ENCODE data around the gene C3orf85.
A peak's percentile ranks its signal among the peaks of the same experiment; 100 is the strongest.
"Not testable (repeated sequence)": the region's sequence is repeated elsewhere in the genome, so short reads cannot be mapped to it uniquely, and the experiment has no call there.

Gene C3orf85, protein sequence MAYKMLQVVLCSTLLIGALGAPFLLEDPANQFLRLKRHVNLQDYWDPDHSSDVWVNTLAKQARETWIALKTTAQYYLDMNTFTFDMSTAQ

DNA sequence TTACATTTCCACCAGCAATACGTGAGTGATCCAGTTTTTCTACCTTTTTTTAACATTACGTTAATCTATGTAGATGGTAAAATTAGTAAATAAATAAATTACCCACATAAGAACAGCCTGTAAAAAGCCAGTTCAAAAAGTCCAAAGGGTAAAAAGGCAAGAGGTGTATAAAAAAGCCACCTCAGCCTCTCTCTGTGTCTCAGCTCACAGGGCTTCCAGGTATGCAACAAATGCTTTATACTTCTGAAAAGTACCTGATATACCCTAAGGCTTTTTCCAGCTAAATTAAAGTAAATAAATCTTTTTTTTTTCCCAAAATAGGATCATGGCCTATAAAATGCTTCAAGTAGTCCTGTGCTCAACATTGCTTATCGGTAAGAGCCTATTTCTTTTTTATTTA, at the start of gene C3orf85:
TSS of gene C3orf85 (plus strand) at position 197 of the 400 bp plus-strand sequence. CDS start at position 326, 129 bp downstream.
- DNase-seq, result no peak

DNA sequence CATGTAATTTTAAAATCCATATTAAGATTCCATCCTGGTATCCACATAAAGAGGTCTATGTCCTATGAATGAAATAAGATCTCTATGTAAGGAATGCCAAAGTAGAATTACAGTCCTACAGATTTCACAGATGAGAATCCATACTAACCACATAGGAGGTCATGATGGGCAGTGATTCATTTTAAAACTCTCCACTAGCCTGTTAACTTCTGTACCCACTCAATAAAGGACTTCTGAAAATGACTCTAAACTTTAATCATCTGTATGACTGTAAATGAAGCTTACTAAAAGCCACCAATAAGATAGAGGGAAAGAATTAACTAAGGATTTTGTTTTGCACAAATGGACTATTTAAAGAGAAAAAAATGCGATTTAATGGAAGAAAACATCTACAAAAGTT, 47.3 kb upstream of the C3orf85 start:
- peak; percentile 3 for DNase-seq

DNA sequence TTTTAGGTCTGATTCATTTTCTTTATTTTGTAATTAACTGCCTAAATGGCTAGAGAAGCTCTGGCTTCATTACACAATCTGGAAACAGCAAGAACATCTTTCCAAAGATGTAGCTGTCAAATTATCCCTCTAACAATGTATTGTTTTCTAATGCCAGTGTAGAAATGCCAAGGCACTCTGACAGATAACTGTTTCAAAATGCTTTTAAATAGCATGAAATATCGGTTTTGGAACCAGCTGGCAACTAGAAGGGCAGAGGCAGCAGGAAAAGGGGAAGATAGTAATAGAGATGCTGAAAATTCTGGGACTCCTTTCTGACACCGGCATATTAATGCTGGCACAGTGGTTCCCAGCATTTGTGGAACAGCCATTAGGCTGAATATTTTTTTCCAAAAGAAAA, 44.7 kb upstream of the C3orf85 start:
- DNase-seq, result no peak

DNA sequence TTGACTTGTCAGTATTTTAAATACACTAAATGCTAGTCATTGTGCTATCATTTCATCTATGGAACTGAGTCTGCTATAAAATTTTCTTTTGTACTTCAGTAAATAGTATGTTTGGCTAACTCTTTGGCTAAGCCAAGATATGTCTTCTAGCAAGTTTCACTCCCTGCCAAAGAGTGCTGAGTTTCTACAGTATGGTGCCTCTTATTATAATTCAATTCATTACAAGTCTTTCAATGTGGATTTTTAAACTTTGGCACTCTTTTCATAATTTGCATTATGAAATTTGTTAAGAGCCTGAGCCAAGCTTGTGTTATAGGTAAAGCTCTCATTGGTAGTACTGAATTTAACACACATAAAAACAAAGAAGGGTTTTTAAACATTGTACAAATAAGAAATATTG, 43.0 kb upstream of the C3orf85 start:
- no peak for DNase-seq

DNA sequence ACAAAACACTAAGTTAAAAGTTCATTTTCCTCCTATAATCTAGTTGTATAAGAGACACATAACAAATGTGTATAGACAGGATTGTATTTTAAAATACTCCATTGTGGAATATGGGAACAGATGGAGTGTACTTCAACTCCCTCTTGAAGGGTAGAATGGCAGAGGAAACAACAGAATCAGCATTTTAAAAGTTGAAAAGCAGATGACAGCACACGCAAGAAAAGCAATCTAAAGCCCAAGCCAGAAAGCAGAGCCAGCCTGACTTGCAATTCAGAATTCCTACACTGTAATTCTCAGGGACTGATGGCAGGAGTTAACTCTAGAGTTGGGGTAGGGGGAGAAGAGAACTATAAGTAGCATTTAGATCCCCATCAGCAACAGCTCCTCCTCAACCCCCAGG, 41.4 kb upstream of the C3orf85 start:
- DNase-seq, result no peak

DNA sequence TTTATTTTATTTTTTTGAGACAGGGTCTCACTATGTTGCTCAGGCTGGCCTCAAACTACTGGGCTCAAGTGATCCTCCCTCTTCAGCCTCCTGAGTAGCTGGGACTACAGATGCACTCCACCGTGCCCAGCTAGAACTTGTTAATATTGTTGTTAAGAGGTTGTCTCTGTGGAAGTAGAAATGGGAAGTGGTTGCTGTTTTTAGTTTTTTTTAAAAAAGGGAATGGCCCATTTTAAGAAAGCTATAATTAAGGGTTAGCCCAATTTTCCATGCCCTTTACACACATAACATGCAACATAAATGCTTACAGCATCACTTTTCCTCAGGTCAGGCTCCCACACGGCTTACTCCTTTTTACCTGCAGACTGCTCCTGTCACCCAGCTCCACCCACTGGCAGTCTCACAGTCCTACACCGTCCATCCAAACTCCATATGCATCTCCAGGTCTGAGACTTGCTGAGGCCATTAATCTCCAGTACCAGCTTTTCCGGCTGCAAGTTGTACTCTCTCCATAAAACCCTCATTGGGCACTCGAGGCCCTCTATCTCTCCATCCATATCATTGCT, 38.4 kb upstream of the C3orf85 start:
- no peak for DNase-seq

DNA sequence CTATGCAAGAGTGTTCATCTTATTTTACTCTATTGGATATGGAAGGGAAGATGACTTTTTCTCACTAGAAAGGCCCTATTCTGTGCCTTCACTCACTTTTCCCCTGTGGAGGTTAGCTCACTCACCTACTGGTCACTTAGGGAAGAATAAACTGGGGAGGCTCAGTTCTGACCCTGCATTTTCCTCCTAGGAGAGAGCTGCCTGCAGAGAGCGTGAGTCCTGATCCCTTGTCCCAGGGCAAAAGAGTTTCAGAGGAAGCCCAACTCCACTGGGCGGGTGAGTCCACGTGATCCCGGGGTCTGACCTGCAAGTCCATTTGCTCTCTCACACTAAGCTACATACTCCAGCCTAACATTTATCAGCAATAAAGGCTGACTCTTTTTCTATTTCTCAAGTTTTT, 26.9 kb upstream of the C3orf85 start:
- DNase-seq, result no peak

DNA sequence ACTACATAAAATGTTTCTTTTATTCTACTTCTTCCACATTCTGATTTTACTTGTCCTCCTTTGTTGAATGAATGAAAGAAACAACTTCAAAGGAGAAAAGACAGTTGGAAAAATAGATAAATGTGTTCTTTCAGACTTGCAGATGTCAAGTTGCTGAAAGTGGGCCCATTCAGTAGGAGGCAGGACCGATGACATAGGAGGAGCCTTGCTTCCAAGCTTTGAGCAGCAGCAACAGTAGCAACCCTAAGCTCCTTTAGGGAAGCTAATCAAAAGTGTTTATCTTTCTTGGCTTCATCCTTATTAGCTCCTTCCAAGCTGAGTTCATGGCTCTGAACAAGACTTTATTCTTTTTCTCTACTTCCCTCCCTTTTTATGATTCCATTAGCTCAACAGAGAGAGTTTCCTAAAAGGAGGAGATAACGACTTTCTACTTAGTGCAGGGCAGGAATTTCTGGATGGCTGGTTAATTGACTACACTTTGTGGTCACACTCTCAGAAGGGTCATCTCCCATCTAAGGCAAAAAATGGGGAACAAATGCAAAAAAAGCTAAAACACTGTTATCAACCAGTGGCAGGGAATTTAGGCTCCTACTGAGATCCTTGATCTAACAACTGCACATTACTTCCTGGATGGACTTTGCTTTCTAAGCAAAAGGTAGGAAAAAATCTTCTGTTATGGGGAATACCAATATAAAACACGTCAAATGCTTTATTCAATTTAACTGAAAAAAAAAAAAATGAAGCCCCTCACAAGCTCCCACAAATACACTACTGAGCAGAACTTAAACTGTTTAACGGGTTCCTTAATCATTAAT, 23.4 kb upstream of the C3orf85 start:
- DNase-seq, result no peak

DNA sequence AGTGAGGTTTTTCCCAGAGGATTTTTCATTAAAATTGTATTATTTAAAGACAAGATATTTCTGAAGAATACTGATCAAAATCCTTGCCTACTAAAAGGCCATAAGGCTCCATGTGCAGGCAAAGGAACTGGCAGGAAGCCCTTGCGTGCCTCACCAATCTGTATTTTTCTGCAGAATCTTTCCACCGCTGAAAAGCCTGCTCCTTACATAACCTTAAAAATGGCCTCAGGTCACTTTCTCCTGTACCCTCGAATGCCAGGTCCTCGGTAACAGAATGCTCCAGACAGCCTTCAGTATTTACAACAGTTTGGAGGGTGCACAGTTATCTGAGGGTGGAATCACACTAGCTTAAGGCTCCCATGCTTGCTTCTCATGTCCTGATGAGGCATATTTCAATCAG, 21.8 kb upstream of the C3orf85 start:
- DNase-seq, result no peak

DNA sequence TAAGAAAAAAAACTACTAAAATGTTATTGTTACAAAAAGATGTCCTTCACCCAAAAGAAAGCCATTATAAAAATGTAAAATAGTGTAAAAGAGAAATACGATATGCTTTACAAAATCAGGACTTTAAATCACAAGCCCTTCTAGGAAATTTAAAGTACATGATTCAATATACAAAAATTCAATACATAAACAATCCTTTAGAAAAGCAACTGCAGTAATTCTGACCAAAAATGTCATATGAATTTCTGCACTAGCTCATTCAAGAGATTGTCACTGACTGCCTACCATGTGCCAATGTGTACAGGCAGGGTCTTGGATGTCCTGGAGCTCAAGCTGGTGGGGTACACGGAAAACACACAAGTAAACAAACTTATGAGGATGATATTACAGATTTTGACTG, 21.1 kb upstream of the C3orf85 start:
- no peak for DNase-seq

DNA sequence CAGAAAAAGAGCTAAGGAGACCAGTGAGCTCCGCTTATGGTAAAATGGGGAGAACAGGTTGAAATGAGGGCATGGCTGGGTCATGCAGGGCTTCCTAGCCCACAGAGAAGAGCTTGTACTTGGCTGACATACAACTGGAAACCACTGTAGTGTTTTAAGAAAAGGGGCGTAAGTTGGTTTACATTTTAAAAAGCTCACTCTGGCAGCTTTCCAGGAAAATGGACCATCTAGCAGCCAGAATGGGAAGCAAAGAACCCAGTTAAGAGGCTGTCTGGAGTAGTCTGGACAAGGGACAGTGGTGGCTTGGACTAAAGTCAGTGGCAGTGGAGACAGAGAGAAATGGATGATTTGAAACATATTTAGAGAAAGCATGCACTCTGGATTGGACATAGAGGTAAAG, 20.5 kb upstream of the C3orf85 start:
- DNase-seq, result no peak

DNA sequence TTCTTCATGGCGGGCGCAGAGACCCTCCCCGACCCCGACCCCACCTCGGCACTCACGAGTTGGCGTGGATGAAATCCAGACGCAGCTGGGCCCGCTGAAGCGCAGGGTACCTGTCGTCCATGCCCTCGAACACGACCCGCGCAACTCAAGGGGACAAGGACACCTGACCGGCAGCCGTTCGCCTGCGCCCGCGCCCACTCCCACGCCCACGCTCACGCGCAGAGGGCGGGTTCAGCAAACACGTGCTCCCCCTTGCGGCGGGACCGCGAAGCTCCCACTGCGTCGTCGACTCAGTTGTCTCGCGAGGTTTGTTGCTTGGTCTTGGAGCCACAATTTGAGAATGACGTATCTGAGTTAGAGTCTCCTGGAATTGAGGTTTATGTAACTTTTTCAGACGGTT, 18.6 kb upstream of the C3orf85 start, which contains the start of gene MORC1:
TSS of gene MORC1 (minus strand) at position 196 of the 400 bp plus-strand sequence. CDS start at position 121, 75 bp downstream.
- no peak for DNase-seq

DNA sequence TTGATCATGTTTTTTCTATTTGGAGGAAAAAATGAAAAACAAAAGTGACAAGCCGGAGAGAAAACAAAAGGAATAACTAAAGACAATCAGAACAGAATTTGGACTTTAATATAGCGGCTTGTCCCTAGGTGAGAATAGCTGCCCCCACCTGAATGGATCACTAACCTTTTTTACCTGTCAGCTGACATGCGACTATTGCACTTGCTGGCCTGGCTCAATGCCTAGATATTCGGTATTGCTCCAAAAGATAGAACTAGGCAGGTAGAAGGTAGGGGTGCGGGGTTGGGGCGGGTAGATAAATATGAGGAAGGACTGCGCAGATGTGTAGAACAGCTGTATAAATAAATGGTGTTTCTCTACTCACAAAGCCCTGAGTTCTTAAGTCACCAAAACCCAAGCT, 17.9 kb upstream of the C3orf85 start:
- no peak for DNase-seq

DNA sequence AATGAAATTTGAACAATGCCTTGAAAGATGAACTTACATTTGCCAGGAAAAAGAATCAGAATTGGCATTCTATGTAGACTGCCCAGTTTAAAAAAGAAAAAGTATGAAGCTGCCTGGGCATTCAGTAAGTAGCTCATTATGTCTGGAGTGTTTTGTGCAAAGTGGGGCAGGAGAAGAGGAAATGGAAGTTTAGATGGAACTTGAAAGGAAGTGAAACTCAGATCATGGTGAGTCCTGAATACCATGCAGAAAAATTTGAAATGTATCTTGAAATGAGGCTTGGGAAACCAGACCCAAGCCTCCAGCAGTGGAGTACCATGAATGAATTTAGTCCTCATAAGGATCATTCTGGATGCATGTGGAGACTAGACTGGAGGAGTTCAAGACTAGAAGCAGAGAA, 13.8 kb upstream of the C3orf85 start:
- DNase-seq, result no peak

DNA sequence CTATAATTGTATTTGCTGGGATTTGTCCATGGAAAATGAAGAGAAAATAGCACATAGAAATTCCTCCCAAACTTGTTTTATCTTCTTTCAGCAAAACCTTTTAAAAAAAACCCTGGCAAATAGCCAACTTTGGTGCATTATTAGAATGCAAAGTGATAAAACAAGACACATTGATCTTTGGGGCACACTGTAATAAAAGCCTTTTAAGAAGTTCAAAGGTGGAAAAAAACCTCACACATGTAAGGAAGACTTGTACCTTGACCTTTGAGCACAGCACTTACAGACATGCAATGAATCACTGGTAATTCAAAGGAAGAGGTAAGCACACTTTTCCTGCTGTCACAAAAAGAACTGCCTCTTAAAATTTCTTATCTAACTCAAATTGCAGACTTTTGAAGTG, 10.6 kb upstream of the C3orf85 start:
- no peak for DNase-seq

DNA sequence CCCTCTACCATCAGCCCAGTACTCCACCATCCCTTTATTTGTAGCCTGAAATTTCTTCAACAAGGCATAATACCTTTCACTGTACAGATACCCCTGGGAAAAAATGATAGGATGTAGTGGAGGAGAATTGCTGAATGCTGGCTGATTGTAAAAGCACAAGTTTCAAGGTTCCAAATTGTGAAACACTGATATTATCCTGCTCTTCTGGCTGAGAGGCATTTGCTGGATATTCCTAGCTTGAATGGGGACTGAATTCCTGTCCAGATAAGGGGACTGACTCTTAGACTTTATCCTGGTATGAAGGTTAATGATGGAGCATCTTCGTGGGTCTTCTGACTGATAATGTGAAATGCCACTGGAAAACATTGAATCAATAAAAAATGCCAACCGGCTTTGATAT, 9.0 kb upstream of the C3orf85 start:
- DNase-seq, result no peak

DNA sequence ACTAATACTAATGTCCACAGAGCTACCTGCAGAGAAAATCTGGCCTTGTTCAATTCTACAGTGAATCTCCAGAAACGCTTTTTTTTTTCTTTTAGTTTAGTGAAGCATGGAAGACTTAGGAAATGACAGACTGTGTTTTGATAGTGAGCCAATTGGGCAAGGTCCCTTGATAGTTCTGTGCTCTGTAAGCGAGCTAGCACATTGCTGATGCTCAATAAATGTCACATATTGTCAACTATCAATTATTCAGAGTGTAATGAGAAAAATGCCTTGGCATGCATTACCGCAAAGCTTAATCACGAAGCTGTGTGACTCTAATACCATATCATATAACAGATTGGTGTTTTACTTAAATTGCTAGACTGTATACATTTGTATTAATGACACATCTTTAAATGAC, 5.2 kb upstream of the C3orf85 start:
- no peak for DNase-seq

DNA sequence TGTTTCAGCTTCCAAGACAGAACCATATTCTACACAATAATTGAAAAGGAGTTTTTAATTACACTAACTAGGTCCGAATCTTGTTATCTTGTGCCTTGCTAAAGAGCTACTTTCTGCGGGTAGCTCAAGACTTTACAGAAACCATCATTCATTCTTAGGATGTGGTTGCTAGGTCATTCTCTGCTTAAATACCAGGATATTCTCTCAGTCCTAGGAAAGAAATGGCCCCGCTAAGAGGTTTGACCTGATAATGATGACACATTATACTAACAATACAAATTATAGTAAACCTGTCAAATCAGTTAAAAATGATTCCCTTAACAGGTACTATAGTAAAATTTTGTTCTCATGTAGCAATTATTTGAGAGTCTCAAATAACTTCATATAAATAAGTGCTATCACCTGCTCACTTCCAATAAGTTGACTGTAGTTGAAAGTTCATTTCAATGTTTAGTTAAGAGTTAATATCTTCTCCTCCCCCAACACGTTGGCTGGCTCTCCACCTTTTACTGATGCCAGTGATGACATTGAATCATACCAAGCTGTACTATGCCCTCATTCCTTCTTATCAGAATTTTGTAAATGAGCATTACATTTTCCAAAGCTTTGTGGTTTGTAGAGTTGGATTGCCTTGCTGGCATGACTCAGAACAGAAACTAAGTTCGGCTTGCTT, 3.6 kb upstream of the C3orf85 start:
- no peak for DNase-seq

DNA sequence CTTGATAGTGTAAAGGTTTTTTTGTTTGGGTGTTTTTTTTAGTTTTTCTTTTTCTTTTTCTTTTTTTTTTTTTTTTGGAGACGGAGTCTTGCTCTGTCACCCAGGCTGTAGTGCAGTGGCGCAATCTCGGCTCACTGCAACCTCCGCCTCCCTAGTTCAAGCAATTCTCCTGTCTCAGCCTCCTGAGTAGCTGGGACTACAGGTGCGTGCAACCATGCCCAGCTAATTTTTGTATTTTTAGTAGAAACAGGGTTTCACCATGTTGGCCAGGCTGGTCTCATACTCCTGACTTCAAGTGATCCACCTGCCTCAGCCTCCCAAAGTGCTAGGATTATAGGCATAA, 3.1 kb upstream of the C3orf85 start:
- DNase-seq, result not testable (repeated sequence)

DNA sequence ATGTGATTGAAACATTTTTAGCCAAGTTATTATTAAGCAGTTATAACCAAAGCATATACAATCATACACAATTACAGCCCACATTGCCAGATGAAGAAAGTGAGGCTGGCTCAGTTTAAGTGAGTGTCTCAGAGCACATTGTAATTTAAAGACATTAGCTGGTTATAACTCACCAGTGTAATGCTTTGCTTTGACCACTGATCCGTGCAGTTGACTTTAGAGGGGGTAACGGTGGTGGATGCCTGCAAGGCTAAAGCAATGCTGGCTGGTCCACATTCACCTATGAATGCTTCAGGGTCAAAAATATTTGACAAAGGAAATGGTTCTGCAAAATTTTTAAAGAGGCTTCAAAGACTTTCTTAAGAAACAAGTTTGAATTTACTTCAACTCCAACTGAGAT, 1.2 kb downstream of the C3orf85 start:
- no peak for DNase-seq

DNA sequence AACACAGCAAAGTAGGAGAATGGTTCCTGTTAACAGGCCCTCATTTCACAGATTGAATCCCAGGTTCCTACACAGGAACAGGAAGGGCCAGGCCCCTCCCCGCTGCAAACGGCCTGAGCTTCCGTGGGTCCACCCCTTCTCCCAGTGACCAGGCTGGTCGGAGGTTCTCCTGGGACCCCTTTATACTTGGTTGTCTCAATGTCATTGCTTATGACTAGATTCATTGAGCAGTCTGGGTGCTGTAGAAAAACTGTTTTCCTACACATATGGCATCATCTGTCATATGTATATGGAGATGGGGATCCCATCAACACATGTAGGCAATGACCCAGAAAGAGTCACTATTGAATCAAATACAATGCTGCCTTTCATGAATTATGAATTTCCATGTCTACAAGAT, 3.8 kb downstream of the C3orf85 start:
- no peak for DNase-seq

DNA sequence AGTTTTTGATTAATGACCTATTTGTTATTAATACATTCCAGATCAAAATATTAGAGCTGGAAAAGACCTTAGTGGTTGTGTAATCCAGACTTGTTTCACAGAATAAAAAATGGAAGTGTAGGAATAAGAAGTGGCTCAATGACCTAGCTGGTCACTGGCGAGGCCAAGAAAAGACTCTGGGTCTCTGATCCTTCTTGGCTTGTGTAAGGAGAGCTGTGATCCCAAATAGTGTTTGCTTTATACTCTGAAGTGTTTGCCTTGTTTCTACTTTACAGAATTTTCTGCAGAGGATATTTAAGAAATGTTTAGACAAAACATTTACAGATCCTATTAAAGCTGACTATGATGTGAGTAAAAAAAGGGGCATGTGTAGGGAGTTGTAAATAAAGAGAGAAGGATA, 7.1 kb downstream of the C3orf85 start:
- no peak for DNase-seq

DNA sequence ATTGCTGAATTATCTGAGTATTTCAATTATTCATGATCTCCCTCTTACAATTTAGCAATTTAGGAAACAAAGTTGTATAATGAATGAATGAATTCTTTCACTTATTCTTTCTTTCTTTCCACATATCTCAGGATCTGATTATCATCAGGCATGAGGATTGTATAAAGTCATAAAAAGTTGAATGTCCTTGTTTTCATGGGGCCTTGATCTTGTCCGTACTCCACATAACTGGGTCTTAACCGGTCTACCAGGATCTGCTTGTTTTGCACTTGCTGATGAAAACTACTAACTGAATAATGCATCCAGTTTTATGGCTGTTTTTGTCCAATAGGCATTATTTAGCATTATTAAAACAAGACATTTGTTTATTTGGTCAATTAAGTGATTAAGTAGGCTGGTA, 12.6 kb downstream of the C3orf85 start:
- DNase-seq, result no peak

DNA sequence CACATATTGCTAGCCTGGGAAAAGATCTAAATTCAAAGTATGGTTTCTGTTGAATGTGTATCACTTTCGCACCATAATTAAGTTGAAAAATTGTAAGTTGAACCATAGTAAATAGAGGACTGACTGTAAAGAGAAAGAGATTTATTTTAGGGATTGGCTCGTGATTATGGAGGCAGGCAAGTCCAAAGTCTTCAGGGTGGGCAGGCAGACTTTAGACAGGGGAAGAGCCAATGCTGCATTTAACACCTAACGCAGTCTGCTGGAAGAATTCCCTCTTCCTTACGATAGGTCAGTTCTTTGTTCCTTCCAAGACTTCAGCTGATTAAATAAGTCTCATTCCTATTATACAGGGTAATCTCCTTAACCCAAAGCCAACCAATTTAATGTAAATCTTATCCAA, 15.8 kb downstream of the C3orf85 start:
- DNase-seq, result no peak
